OCI-LY1 (cell line): ENCODE results near the gene NFIB.

ENCODE experiments used
- CTCF ChIP-seq: fragments of 200-600 bp; sonication (generic), shearing (Covaris generic); IDR thresholded peaks from 2 replicates; pipeline ENCODE4 v1.5.1; 2017; ENCODE audit warnings: mild to moderate bottlenecking, antibody characterized with exemption, low read length, moderate library complexity, mixed read lengths
- EZH2 ChIP-seq: fragments of 200-600 bp; sonication (generic), shearing (Covaris generic); IDR thresholded peaks from 2 replicates; pipeline ENCODE4 v1.8.0; 2017; ENCODE audit warnings: borderline replicate concordance, mixed run types, mild to moderate bottlenecking, antibody characterized with exemption, low read length, moderate library complexity, mixed read lengths

GRCh38 chr9:14278291-14278721, 35.6 kb downstream of the NFIB start:
- no peak for TF ChIP-seq CTCF
- no peak for TF ChIP-seq EZH2
